K562 (cell line): ENCODE measurements around the gene SYMPK. TPM values are rescaled to one million over a fixed set of nuclear protein-coding genes. Genes with fewer than 3 reads are reported as not detected.

Experiments
- BDP1 ChIP-seq: IDR thresholded peaks from 3 replicates; pipeline ENCODE4 v1.6.1; 2011; ENCODE audit not compliant: insufficient read length, insufficient read depth
- CBFA2T3 ChIP-seq: fragments of 450-650 bp; IDR thresholded peaks from 2 replicates; pipeline ENCODE4 v1.6.1; 2017
- CHD4 ChIP-seq: fragments of 200-600 bp; sonication (generic); IDR thresholded peaks from 3 replicates; pipeline ENCODE4 v1.6.1; 2012; ENCODE audit warnings: low read depth, mild to moderate bottlenecking, mixed read lengths, low read length, inconsistent platforms; ENCODE audit not compliant: insufficient read depth, insufficient replicate concordance, poor library complexity, severe bottlenecking
- EP400 ChIP-seq: fragments of 450-650 bp; IDR thresholded peaks from 2 replicates; pipeline ENCODE4 v1.6.1; 2017; ENCODE audit warnings: antibody characterized with exemption, mild to moderate bottlenecking, moderate library complexity
- FOS ChIP-seq: IDR thresholded peaks from 3 replicates; pipeline ENCODE4 v1.6.1; 2011; ENCODE audit not compliant: insufficient read length; ENCODE audit errors: extremely low read depth
- KDM1A ChIP-seq, 2 experiments: fragments of 450-650 bp; IDR thresholded peaks; 2 replicates each; pipeline ENCODE4 v1.6.1; 2016; ENCODE audit warnings: mild to moderate bottlenecking in 2 of 2
- MXI1 ChIP-seq: IDR thresholded peaks from 2 replicates; pipeline ENCODE4 v1.6.1; 2011; ENCODE audit warnings: low read depth, mild to moderate bottlenecking, improper control_type of control experiment, low read length
- NCOA1 ChIP-seq: fragments of 450-650 bp; IDR thresholded peaks from 2 replicates; pipeline ENCODE4 v1.6.1; 2016; ENCODE audit warnings: low read depth
- NCOR1 ChIP-seq: fragments of 450-650 bp; IDR thresholded peaks from 2 replicates; pipeline ENCODE4 v1.6.1; 2016; ENCODE audit warnings: mild to moderate bottlenecking, moderate library complexity
- PTTG1 ChIP-seq: fragments of 450-650 bp; IDR thresholded peaks from 2 replicates; pipeline ENCODE4 v1.6.1; 2016; ENCODE audit warnings: low read depth, mild to moderate bottlenecking, missing genetic modification characterization, missing compliant biosample characterization
- TBL1XR1 ChIP-seq, 2 experiments: IDR thresholded peaks; 2 replicates each; pipeline ENCODE4 v1.6.1; 2012; ENCODE audit warnings: improper control_type of control experiment in 2 of 2, low read length in 2 of 2, mild to moderate bottlenecking in 1 of 2
- TCF7 ChIP-seq: sonication (generic); IDR thresholded peaks from 2 replicates; pipeline ENCODE4 v1.6.1; 2016; ENCODE audit warnings: antibody characterized with exemption, borderline replicate concordance
- ZNF324 ChIP-seq: fragments of 250-450 bp; sonication (Bioruptor Pico); IDR thresholded peaks from 2 replicates; pipeline ENCODE4 v1.4.0; 2020; ENCODE audit warnings: mild to moderate bottlenecking
- ZNF766 ChIP-seq: fragments of 200-800 bp; sonication (Bioruptor generic); conservative IDR thresholded peaks from 2 replicates; pipeline ENCODE4 v1.6.1; 2016; ENCODE audit warnings: missing genetic modification characterization, missing compliant biosample characterization
- polyA plus RNA-seq, 8 experiments: library from polyadenylated mRNA; depleted of rRNA in 4 of 8; stranded (reverse) in 5 of 8; unstranded in 3 of 8; fragments of >200 nt; fragmentation: Nextera tagmentation in 2 of 8; fragmentation: Illumina TruSeq in 1 of 8; extraction: Ambion mirVana in 2 of 8; extraction: Trizol in 1 of 8; gene quantifications; 2 replicates each; pipeline versions ENCODE4 v1.2.1 to v1.2.3, GENCODE V29; 2011 to 2014; ENCODE audit warnings: inconsistent platforms in 1 of 8, missing spikeins in 1 of 8
- total RNA-seq, 7 experiments: library from RNA; depleted of rRNA in 6 of 7; stranded (reverse); fragments of >200 nt in 6 of 7; fragmentation: Illumina TruSeq in 2 of 7; extraction: Trizol in 2 of 7; gene quantifications; 2 replicates each; pipeline versions ENCODE4 v1.2.1 to v1.2.3, GENCODE V29; 2011 to 2021; ENCODE audit warnings: low replicate concordance in 1 of 7
- TF ChIP-seq, protein P1 (sequence below), 2 experiments: fragments of 450-650 bp; conservative IDR thresholded peaks; 2 replicates each; pipeline ENCODE4 v1.6.1; 2017; ENCODE audit warnings: mild to moderate bottlenecking in 2 of 2, moderate library complexity in 2 of 2
- TF ChIP-seq, protein P2 (sequence below), 3 experiments: IDR thresholded peaks in 2 of 3; conservative IDR thresholded peaks in 1 of 3; 2 replicates each; pipeline ENCODE4 v1.5.1; 2011 to 2012; ENCODE audit warnings: low read length in 3 of 3, mild to moderate bottlenecking in 3 of 3, control low read depth in 2 of 3, improper control_type of control experiment in 1 of 3, inconsistent platforms in 1 of 3, low read depth in 1 of 3, mixed read lengths in 1 of 3, moderate library complexity in 1 of 3; ENCODE audit not compliant: insufficient read depth in 2 of 3
- TF ChIP-seq, protein P3 (sequence below): sonication (generic); formaldehyde crosslinking; IDR thresholded peaks from 2 replicates; pipeline ENCODE4 v1.8.0; 2022; ENCODE audit warnings: mild to moderate bottlenecking, missing genetic modification reagents
- TF ChIP-seq, protein P4 (sequence below): fragments of 250-450 bp; sonication (Bioruptor Pico); IDR thresholded peaks from 2 replicates; pipeline ENCODE4 v1.6.1; 2021; ENCODE audit warnings: mild to moderate bottlenecking

SYMPK gene
- total and polyA plus RNA-seq, 9 of the 15 experiments (the other 6 are each of a cell fraction or from before 2014, with no cell fraction given) = 0.73 to 95.5 (median 58.4) TPM

DNA sequence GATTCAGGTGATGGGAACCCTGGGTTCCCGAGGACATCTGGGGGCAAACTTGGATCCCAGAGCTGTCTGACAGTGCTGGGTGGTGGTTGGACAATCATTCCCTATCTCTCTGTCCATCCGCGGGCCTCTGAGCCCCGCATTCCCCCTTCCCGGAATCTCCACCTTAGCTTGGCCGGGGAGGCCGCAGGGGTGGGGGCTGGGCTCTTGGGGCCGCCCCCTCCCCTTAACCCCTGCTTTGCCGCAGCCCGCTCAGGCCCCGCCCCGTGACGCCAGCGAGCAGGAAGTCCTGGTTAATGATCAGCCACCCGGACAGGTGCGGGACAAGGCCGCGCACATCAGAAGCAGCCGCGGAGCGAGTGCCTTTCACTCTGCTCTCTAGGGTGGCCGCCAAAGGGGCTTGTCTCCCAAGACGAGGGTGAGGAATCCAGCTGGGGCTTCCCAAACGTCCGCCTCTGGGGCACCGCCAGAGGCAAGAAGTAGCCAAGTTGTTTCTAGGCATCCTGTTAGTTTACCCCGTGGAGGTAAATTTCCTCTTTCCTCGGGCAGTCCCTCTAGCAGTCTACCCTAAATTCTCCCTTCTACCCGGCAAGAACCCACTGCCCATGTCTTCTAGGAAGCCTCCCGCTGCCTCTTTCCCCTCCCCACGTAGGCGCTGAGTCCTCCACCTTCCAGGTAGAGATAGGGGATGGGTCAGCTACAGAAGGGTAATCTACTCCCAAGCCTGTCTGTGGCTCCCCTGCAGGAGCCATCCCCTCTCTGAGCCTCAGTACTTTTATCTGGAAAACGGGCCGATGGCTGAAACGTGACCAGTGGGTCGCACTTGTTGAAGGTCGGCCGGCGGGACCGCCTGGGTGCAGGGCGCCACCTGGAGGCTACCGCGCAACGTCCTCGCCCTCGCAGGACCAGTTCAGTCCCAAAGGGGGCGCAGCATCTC lies 20.0 kb upstream of the SYMPK start (continued):
- 0 out of 2 replicates have a peak, but pooled peaks have one; percentile 37 for TF ChIP-seq MXI1
- TF ChIP-seq ZNF766 (CRISPR knock-in tag) = no peak
- TF ChIP-seq, protein P1, sequence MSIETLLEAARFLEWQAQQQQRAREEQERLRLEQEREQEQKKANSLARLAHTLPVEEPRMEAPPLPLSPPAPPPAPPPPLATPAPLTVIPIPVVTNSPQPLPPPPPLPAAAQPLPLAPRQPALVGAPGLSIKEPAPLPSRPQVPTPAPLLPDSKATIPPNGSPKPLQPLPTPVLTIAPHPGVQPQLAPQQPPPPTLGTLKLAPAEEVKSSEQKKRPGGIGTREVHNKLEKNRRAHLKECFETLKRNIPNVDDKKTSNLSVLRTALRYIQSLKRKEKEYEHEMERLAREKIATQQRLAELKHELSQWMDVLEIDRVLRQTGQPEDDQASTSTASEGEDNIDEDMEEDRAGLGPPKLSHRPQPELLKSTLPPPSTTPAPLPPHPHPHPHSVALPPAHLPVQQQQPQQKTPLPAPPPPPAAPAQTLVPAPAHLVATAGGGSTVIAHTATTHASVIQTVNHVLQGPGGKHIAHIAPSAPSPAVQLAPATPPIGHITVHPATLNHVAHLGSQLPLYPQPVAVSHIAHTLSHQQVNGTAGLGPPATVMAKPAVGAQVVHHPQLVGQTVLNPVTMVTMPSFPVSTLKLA (conservative IDR thresholded peaks at IDR 0.05) = peak; percentile 72 to 79
- TF ChIP-seq ZNF324 = 0 out of 2 replicates have a peak, but pooled peaks have one; percentile 26
- TF ChIP-seq PTTG1 (tag) = no peak
- peak; percentile 93 to 98 for TF ChIP-seq KDM1A (IDR thresholded peaks at IDR 0.05)
- TF ChIP-seq, protein P2, sequence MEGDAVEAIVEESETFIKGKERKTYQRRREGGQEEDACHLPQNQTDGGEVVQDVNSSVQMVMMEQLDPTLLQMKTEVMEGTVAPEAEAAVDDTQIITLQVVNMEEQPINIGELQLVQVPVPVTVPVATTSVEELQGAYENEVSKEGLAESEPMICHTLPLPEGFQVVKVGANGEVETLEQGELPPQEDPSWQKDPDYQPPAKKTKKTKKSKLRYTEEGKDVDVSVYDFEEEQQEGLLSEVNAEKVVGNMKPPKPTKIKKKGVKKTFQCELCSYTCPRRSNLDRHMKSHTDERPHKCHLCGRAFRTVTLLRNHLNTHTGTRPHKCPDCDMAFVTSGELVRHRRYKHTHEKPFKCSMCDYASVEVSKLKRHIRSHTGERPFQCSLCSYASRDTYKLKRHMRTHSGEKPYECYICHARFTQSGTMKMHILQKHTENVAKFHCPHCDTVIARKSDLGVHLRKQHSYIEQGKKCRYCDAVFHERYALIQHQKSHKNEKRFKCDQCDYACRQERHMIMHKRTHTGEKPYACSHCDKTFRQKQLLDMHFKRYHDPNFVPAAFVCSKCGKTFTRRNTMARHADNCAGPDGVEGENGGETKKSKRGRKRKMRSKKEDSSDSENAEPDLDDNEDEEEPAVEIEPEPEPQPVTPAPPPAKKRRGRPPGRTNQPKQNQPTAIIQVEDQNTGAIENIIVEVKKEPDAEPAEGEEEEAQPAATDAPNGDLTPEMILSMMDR (IDR thresholded peaks at IDR 0.05 in 2 of 3, conservative IDR thresholded peaks at IDR 0.05 in 1 of 3; ENCODE audit: insufficient read depth in 2 of 3, low read depth in 1 of 3, low read length in 3 of 3) = peak; percentile 99 to 100 (median 99)
- TF ChIP-seq TCF7 = no peak
- TF ChIP-seq, protein P3, sequence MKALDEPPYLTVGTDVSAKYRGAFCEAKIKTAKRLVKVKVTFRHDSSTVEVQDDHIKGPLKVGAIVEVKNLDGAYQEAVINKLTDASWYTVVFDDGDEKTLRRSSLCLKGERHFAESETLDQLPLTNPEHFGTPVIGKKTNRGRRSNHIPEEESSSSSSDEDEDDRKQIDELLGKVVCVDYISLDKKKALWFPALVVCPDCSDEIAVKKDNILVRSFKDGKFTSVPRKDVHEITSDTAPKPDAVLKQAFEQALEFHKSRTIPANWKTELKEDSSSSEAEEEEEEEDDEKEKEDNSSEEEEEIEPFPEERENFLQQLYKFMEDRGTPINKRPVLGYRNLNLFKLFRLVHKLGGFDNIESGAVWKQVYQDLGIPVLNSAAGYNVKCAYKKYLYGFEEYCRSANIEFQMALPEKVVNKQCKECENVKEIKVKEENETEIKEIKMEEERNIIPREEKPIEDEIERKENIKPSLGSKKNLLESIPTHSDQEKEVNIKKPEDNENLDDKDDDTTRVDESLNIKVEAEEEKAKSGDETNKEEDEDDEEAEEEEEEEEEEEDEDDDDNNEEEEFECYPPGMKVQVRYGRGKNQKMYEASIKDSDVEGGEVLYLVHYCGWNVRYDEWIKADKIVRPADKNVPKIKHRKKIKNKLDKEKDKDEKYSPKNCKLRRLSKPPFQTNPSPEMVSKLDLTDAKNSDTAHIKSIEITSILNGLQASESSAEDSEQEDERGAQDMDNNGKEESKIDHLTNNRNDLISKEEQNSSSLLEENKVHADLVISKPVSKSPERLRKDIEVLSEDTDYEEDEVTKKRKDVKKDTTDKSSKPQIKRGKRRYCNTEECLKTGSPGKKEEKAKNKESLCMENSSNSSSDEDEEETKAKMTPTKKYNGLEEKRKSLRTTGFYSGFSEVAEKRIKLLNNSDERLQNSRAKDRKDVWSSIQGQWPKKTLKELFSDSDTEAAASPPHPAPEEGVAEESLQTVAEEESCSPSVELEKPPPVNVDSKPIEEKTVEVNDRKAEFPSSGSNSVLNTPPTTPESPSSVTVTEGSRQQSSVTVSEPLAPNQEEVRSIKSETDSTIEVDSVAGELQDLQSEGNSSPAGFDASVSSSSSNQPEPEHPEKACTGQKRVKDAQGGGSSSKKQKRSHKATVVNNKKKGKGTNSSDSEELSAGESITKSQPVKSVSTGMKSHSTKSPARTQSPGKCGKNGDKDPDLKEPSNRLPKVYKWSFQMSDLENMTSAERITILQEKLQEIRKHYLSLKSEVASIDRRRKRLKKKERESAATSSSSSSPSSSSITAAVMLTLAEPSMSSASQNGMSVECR (CRISPR knock-in tag) = 0 out of 2 replicates have a peak, but pooled peaks have one; percentile 58
- peak; percentile 57 for TF ChIP-seq NCOR1
- TF ChIP-seq, protein P4, sequence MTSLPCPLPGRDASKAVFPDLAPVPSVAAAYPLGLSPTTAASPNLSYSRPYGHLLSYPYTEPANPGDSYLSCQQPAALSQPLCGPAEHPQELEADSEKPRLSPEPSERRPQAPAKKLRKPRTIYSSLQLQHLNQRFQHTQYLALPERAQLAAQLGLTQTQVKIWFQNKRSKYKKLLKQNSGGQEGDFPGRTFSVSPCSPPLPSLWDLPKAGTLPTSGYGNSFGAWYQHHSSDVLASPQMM = no peak
- no peak for TF ChIP-seq BDP1
- TF ChIP-seq TBL1XR1 (IDR thresholded peaks at IDR 0.05; ENCODE audit: low read length in 2 of 2) = no peak; a peak in 1 of 4 replicates
- TF ChIP-seq EP400 = peak; percentile 83
- TF ChIP-seq CBFA2T3 = peak; percentile 39; the same call in 1 of the 2 replicates
- TF ChIP-seq CHD4 = peak; percentile 83
- TF ChIP-seq FOS = no peak
- peak; percentile 60 for TF ChIP-seq NCOA1
